HG02763 (cell line): ENCODE results near the gene NTNG2.

Source experiments
- ATAC-seq: cut with Tn5 transposase; IDR thresholded peaks from one replicate; pipeline ENCODE4 v1.9.1; 2021; ENCODE audit warnings: mild to moderate bottlenecking, moderate library complexity; ENCODE audit not compliant: unreplicated experiment

Gene NTNG2

GRCh38 chr9:132233138-132233537 is 71.3 kb downstream of the NTNG2 start:
- ATAC-seq = no peak

- ATAC-seq = no peak
Observed at GRCh38 chr9:132234535-132234934, 72.7 kb downstream of the NTNG2 start.

- no peak for ATAC-seq
Observed at GRCh38 chr9:132235125-132235524, 73.3 kb downstream of the NTNG2 start.

GRCh38 chr9:132235894-132236661 is 74.2 kb downstream of the NTNG2 start:
- no peak for ATAC-seq

GRCh38 chr9:132236662-132237311 is 74.9 kb downstream of the NTNG2 start:
- no peak for ATAC-seq

GRCh38 chr9:132237481-132237880 is 75.6 kb downstream of the NTNG2 start:
- ATAC-seq = no peak

- no peak for ATAC-seq
Observed at GRCh38 chr9:132238026-132238972, 76.4 kb downstream of the NTNG2 start.

GRCh38 chr9:132238992-132239391 is 77.1 kb downstream of the NTNG2 start:
- no peak for ATAC-seq

- ATAC-seq = no peak
Observed at GRCh38 chr9:132239518-132239917, 77.7 kb downstream of the NTNG2 start.

GRCh38 chr9:132239999-132240840 is 78.4 kb downstream of the NTNG2 start:
- ATAC-seq = no peak

GRCh38 chr9:132240841-132241482 is 79.1 kb downstream of the NTNG2 start:
- ATAC-seq = peak; percentile 68

- peak; percentile 5 for ATAC-seq
Observed at GRCh38 chr9:132241483-132241839, 79.6 kb downstream of the NTNG2 start.

GRCh38 chr9:132241840-132242620 is 80.2 kb downstream of the NTNG2 start:
- peak; percentile 2 for ATAC-seq

GRCh38 chr9:132242621-132243155 is 80.8 kb downstream of the NTNG2 start:
- ATAC-seq = no peak

- no peak for ATAC-seq
Observed at GRCh38 chr9:132243156-132244074, 81.6 kb downstream of the NTNG2 start.

- no peak for ATAC-seq
Observed at GRCh38 chr9:132244582-132245455, 83.0 kb downstream of the NTNG2 start.

- ATAC-seq = no peak
Observed at GRCh38 chr9:132245465-132245864, 83.6 kb downstream of the NTNG2 start.
